HuH-7.5 (cell line): ENCODE data around the gene LZTS2.
"Not testable (repeated sequence)": the region's sequence is repeated elsewhere in the genome, so short reads cannot be mapped to it uniquely, and the experiment has no call there.

ENCODE experiments used
- DNase-seq: peaks from one replicate; pipeline ENCODE4 v3.0.0; 2011; ENCODE audit warnings: low spot score

Gene LZTS2

GRCh38 chr10:100999742-101000126, at the start of gene LZTS2:
Gene LZTS2, plus strand, starts transcription at chr10:100999808. Its CDS starts 2,731 bp downstream, at chr10:101002539.
- peak; percentile 76 for DNase-seq

GRCh38 chr10:100960251-100960650, 39.4 kb upstream of the LZTS2 start:
- no peak for DNase-seq

DNA sequence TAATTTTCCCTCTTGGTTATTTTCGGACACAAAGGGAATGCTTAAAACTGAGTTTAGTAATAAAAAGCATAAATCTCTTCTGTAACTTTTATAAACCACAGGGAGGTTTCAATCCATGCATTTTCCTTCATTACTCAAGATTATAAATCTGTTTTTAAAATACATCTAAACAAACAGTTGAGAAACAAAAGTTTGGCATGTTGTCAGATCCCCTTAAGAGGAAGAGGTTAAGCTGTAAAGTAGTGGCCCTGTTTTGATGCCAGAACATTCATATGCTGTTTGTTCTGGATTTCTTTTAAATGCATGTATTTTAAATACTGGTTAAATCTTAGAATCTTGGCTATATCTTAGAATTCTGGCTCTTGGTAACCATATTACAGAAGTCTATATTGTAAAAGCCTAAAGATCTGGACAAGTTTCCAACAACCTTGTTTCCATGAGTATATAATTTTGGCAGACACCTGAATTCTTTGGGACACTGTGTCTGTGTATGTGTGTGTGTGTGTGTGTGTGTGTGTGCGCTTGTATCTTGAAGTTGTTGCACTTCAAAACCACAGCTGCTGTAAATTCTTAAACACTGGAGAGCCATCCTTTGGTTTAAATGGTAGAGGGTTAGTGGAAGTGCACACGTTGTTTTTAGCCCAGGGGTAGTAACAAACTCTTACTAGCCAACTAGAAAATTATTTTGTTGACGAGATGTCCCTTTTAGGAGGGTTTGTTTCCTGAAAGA, 37.1 kb upstream of the LZTS2 start:
- no peak for DNase-seq

GRCh38 chr10:100963826-100964225, 35.8 kb upstream of the LZTS2 start:
- no peak for DNase-seq

- no peak for DNase-seq
These were observed 33.8 kb upstream of the LZTS2 start for GRCh38 chr10:100965820-100966219.

GRCh38 chr10:100966887-100967286, 32.7 kb upstream of the LZTS2 start:
- no peak for DNase-seq

GRCh38 chr10:100967332-100967731, 32.3 kb upstream of the LZTS2 start:
- DNase-seq, result no peak

DNA sequence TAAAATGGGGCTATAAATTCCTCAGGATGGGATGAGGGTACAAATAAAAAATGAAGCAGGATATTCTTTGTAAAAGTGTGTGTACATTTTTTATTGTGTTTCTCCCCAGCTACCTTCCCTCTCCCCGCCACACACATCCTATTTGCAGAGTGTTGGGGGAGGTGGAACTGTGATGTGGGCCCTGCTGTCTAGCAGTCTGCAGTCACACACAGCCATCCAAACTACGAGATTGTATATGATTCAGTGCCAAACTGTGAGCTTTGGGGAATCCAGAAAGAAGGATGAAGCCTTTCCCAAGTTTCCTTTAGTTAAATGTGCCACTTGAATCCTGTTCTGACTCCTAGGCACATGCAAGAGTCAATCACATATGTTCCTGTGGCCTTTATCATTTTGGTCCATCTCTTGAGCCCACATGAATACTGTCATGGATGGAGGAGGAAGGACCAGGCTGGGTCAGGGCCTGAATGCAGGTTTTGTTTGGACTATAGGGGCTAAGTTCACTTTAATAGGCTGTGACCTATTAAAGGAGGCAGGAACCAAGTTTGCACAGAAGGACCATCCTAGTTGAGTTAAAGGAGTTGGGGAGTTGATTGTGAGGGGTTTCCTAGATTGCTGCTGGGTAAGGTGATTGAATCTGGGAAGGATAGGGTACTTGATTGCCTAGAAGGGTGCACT, 31.4 kb upstream of the LZTS2 start:
- no peak for DNase-seq

DNA sequence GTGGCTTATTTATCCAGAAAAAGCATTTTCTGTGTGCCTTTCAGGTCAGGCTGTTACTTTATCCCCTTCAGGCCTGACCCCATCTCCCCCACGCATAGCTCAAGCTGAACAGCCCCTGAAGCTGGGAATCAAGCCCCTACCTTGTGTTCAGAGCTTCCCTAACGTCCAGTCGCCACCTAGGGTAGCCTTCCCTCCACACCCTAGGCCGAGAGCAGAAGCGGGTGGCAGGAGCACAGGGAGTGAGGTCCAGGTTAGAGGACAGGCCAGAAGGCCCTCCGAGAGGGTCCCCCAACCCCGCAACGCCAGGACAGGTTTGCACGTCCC, 30.8 kb upstream of the LZTS2 start:
- no peak for DNase-seq

DNA sequence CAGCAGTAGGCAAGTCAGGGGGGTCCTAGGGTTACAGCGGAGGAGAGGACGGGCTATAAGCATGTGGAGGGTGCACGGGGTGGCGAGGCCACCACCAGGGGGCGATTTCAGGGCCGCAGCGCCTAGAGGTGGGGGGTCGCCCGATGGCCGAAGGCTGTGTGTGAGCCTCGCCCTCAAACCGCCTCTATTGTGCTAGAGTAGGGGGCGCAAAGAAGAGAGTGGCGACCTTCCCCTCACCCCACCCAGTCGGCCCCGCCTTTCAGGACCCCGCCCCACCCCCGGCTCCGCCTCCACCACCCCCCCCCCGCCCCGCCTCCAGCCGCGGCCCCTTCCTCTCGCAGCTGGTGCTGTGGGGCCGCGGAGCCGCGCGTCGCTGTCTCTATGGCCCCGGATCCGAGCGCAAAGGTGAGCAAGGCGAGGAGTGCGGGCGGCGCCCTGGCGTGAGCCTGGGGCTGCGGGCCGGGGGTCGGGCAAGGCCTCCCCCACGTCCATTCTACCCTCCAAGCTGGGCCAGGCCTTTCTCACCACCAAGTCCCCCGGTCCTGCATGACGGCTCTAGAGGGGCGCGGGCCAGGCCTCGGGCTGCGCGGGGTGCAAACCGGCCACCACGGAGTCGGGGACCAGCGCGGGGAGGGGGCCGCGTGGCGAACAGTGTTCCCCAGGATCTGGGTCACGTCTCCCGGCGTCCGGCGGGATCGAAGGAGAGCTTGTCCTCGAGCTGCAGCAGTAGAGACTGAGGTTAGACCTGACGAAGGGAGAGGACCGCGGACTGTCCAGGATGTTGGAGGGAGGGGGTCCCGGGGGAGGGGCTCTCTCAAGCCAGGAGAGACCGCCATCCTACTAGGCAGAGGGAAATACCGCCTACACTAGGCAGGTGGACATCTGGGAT, 30.2 kb upstream of the LZTS2 start, which contains the start of gene SEMA4G:
Gene SEMA4G, plus strand, starts transcription at position 318 of the 889 bp plus-strand sequence. CDS start 3,409 bp downstream, outside the sequence.
- DNase-seq, result peak; percentile 69

DNA sequence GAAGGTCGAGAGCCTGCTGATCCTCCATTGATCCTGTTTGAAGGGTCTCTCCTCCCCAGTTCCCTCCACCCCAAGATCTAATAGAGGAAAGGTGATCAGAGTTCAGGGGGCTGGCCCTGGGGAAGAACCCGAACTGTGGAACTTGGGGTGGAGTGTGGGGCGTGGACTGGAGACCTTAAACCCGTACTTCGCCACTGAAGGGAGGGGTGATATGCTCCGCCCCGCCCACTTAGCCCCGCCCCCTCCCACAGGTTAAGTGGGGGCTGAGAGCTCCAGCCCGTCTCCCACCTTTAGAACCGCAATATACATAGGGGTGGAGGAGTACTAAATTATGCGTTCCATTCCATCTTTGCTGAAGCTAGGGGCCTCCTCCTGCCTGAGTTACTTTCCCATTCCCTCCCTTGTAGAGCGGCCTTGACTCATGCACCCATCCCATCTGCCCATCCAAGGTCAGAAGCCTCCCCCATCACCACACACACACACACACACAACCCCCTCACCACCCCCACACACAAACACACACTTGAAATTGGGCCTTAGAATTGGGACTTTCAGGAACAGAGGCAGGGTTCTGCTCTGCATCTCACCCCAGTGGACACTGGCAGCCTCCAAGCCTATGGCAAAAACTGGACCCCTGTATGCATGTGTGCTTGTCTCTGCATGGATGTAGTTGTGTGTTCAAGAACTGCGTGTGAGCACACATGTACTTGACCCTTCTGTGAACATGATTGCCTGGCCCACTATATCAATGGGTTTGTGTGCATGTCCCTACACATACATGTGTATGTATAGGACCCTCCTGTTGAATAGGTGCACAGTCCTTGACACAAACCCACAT, 29.3 kb upstream of the LZTS2 start:
- peak; percentile 46 for DNase-seq

- DNase-seq, result peak; percentile 87
These were observed 28.4 kb upstream of the LZTS2 start for GRCh38 chr10:100970914-100971811.

- no peak for DNase-seq
These were observed 27.3 kb upstream of the LZTS2 start for GRCh38 chr10:100972115-100972903.

DNA sequence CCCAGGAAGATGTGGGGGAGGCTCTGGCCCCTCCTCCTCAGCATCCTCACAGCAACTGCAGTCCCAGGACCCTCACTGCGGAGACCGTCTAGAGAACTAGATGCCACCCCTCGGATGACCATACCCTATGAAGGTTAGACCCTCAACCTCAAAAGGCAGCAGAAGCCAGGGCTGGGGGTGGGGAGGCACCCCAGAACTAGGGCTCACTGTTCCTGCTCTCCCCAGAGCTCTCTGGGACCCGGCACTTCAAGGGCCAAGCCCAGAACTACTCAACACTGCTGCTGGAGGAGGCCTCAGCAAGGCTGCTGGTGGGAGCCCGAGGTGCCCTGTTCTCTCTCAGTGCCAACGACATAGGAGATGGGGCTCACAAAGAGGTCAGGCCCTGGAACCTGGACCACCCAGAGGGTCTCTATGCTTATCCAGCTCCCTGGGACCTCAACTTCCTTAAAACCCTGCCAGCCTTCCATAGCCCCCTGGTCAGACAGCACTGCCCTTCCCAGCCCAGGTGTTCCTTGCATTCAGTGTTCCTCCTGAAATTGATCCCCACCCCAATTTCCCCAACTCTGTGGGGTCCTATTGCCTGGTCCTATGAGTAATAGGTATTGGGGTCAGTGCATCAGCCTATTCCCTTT, 26.6 kb upstream of the LZTS2 start:
- DNase-seq, result no peak

- not testable (repeated sequence) for DNase-seq
These were observed 24.2 kb upstream of the LZTS2 start for GRCh38 chr10:100975397-100975796.

- no peak for DNase-seq
These were observed 22.7 kb upstream of the LZTS2 start for GRCh38 chr10:100976906-100977305.

- DNase-seq, result no peak
These were observed 22.2 kb upstream of the LZTS2 start for GRCh38 chr10:100977436-100977835.

DNA sequence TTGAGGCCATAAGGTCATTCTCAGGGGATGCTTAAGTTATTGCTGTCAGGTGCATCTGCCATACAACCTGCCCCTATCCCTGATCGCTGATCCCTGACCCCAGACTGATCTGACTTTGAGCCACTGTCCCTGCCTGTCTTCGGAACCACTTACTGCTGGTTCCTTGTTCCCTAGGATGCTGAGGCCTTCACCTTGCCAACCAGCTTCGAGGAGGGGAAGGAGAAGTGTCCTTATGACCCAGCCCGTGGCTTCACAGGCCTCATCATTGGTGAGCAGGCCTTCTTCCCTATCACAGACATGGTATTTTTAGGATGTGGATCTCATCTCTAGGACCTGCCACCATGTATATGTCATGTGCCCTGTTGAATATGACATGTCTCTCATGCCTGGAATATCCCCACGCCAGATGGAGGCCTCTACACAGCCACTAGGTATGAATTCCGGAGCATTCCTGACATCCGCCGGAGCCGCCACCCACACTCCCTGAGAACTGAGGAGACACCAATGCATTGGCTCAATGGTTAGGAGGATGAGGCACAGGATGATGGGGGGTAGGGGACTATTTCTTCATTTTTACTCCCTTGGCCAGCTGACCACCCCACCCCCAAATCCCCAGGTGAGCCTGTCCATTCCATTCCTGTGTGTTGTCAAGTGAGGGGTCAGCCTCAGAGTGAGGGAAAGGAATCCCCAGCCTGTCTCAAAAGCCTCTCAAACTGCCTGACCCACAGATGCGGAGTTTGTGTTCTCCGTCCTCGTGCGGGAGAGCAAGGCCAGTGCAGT, 21.3 kb upstream of the LZTS2 start:
- no peak for DNase-seq

DNA sequence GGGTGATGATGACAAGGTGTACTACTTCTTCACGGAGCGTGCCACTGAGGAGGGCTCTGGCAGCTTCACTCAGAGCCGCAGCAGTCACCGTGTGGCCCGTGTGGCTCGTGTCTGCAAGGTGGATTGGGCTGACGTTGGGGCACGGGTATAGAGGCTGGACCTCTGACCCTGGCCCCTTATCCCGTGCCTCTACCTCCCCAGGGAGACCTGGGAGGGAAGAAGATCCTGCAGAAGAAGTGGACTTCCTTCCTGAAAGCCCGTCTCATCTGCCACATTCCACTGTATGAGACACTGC, 20.8 kb upstream of the LZTS2 start:
- DNase-seq, result no peak
